ENCODE results near the gene LGALS7.
A peak's percentile ranks its signal among the peaks of the same experiment; 100 is the strongest.

LGALS7 gene

DNA sequence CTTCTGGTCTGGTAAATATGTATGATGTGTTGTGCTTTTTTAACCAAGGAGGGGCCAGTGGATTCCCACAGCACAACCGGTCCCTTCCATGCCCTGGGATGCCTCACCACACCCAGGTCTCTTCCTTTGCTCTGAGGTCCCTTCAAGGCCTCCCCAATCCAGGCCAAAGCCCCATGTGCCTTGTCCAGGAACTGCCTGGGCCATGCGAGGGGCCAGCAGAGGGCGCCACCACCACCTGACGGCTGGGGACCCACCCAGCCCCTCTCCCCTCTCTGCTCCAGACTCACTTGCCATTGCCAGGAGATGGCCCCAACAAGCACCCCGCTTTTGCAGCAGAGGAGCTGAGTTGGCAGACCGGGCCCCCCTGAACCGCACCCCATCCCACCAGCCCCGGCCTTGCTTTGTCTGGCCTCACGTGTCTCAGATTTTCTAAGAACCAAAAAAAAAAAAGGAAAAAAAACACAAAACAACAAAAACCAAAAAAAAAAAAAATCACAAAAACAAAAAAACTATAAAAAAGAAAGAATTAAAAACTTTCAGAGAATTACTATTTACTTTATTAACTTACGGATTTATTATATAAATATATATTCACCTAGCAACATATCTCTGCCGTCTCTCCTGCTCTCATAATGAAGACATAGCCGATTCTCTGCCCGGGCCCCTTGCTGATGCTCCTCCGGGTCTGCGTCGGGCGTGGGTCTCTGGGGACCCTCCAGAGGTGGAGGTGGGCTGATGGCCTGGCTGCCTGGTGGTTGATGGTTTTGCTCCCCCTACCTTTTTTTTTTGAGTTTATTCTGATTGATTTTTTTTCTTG, 43.5 kb downstream of the LGALS7 start:
- DNase-seq (ENCODE audit: extremely low spot score, insufficient read length, low read depth) (no peak), FAIRE-seq (peak; percentile 73)

DNA sequence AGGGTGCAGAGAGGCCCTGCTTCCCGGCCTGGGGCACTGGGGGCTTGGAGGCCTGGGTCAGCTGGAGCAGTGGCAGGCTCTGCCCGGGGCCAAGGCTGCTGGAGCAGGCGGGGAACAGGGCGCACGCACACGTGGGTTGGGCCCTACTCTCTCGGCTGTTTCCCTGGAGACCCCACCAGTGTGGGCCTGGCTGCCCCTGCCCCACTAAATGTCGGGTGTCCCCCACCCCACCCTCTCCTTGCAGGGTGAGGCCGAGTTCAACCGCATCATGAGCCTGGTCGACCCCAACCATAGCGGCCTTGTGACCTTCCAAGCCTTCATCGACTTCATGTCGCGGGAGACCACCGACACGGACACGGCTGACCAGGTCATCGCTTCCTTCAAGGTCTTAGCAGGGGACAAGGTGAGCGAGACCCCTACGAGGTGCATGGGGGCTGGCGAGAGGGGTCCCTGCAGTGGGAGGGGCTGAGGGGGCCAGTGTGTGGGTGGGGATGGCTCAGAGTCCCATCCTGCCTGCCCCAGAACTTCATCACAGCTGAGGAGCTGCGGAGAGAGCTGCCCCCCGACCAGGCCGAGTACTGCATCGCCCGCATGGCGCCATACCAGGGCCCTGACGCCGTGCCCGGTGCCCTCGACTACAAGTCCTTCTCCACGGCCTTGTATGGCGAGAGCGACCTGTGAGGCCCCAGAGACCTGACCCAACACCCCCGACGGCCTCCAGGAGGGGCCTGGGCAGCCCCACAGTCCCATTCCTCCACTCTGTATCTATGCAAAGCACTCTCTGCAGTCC, 44.4 kb downstream of the LGALS7 start:
- DNase-seq (ENCODE audit: extremely low spot score, insufficient read length, low read depth) (no peak), FAIRE-seq (no peak)

GRCh38 chr19:38727868-38728660, 45.3 kb downstream of the LGALS7 start:
- FAIRE-seq (no peak), DNase-seq (ENCODE audit: extremely low spot score, insufficient read length, low read depth) (no peak)

DNA sequence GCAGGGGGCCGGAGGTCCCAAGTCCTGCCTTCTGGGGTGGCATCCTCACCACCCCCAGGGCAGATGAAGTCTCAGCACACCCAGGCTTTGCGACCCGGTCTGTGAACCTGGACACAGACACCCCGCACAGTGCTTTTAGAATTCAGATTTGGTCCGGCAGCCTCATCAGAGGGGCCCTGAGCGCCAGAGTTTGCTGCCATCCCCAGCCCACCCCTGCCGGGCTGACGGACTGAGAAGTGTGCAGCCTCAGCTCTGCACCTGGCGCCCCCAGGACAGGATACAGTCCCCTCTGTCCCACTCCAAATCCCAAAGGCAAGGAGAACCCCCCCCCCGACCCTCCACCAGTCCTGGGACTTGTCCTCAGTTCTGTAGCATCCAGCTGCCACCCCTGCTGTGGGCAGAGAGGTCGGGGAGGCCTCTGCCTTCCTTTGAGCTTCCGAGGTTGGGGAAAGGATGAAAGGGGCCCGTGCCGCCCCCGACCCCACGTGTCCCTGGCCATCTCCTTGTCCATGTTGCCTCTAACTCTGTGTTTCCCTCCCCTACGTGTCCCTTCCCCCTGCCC, 45.9 kb downstream of the LGALS7 start:
- FAIRE-seq = no peak

DNA sequence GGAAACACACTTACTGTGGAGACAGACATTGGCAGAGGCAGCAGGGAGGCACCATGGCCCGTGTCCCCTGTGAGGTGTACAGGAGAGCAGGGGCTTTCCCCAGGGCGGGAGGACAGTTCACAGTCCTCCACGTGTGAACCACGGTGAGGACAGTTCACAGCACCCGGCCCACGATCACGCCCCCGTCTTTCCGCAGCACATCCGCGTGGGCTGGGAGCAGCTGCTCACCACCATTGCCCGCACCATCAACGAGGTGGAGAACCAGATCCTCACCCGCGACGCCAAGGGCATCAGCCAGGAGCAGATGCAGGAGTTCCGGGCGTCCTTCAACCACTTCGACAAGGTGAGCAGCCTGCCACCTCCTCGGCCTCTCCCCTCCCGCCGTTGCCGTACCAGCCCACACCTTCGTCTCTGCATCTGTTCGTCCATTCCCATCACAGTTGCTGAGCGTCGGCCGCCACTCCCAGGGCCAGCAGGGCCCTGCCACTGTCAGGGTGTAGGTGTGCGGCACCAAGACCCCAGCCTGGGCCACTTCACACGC, 46.5 kb downstream of the LGALS7 start:
- FAIRE-seq = no peak

More for the DNA sequence above, 45.9 kb downstream of the LGALS7 start:
- DNase-seq (ENCODE audit: extremely low spot score, insufficient read length, low read depth) = no peak

GRCh38 chr19:38726284-38726673, 47.0 kb downstream of the LGALS7 start:
- FAIRE-seq = no peak
- DNase-seq (ENCODE audit: extremely low spot score, insufficient read length, low read depth) = no peak

More for the DNA sequence above, 46.5 kb downstream of the LGALS7 start:
- DNase-seq (ENCODE audit: extremely low spot score, insufficient read length, low read depth) = no peak

GRCh38 chr19:38725469-38726283, 47.6 kb downstream of the LGALS7 start:
- DNase-seq (ENCODE audit: extremely low spot score, insufficient read length, low read depth) = no peak
- no peak for FAIRE-seq

DNA sequence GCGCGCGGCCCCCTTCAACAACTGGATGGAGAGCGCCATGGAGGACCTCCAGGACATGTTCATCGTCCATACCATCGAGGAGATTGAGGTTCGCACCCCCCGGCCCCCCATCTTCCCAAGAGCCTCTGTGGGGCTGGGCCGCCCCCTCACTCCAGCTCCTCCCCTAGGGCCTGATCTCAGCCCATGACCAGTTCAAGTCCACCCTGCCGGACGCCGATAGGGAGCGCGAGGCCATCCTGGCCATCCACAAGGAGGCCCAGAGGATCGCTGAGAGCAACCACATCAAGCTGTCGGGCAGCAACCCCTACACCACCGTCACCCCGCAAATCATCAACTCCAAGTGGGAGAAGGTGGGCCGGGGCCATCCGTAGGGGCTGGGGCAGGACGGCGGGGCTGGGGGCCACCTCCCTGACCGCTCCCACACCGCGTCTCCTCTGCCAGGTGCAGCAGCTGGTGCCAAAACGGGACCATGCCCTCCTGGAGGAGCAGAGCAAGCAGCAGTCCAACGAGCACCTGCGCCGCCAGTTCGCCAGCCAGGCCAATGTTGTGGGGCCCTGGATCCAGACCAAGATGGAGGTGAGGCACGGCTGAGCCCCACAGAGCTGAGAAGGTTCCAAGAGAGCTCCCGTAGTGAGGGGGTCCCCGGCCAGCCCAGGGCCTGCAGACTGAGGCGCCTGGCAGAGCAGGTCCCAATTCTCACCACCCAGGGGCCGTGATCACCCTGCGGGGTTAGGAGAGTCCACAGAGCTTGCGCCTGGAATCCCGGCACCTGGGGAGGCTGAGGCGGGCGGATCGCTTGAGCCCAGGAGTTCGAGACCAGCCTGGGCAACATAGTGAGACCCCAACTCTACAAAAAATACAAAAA, 49.1 kb downstream of the LGALS7 start:
- FAIRE-seq (no peak), DNase-seq (ENCODE audit: extremely low spot score, insufficient read length, low read depth) (no peak)

DNA sequence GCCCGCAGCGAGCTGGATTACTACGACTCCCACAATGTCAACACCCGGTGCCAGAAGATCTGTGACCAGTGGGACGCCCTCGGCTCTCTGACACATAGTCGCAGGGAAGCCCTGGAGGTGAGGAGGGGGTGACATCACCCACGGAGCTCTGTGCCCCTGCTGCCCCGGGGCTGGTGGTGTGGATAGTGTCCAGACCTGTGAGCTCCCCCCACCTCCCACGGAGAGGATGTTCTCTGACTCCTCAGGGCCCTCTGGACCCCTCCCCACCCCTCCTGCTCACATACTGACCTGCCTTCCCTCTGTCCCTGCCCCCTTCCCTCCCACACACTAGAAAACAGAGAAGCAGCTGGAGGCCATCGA, 49.7 kb downstream of the LGALS7 start:
- DNase-seq (ENCODE audit: extremely low spot score, insufficient read length, low read depth) (no peak), FAIRE-seq (no peak)

DNA sequence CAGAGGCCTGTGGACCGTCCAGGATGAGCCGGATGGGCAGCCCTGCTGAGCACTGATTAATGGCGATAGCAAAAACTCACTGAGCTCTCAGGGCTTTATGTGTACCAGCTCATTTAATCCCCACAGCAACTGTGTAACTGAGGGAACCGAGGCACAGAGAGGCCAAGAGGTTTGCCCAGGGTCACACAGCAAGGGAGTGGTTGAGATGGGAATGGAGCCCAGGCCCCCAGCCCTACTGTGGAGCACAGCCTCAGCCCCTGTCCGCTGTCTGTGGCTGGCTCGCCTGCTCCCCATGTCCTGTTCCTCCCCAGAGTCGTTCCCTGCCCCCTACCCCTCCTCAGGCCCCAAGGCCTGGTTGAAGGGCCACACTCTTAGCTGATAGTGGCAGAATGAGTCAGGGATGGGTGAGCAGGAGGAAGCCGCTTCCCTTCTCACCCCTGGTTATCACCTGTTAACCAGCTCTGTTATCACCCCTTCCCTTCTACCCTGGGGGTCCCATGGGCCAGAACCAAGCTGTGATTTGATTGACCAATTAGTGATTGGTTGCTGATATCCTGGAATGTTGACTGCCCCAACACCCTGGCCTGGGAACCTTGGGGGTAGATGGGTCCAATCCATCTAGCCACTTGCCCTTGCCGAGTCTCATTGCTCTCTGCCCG, 50.2 kb downstream of the LGALS7 start:
- FAIRE-seq = no peak

GRCh38 chr19:38721979-38722773, 51.1 kb downstream of the LGALS7 start:
- no peak for DNase-seq (ENCODE audit: extremely low spot score, insufficient read length, low read depth)
- FAIRE-seq = no peak

More for the DNA sequence above, 50.2 kb downstream of the LGALS7 start:
- DNase-seq (ENCODE audit: extremely low spot score, insufficient read length, low read depth) = no peak

DNA sequence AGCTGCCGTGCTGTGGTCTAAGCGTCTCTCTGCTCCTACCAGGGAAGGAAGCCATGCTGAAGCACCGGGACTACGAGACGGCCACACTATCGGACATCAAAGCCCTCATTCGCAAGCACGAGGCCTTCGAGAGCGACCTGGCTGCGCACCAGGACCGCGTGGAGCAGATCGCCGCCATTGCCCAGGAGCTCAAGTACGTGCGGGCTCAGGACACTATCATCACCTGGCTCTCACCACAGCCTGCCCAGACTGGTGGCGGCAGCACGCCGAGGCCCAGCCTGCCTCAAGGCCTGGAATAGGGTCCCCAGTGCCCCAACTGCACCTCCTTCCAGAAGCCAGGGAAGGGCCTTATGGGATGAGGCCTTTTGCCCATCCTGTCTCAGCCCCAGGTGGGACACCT, 51.8 kb downstream of the LGALS7 start:
- DNase-seq (ENCODE audit: extremely low spot score, insufficient read length, low read depth) (no peak), FAIRE-seq (no peak)

Data from GM18507 (cell line).